SH-SY5Y (cell line): Measurements from ENCODE around the gene DPY19L3.

Experiments used
- GATA2 ChIP-seq: IDR thresholded peaks from 2 replicates; pipeline ENCODE4 v1.6.1; 2011; ENCODE audit warnings: mild to moderate bottlenecking, low read depth, low read length
- GATA3 ChIP-seq: IDR thresholded peaks from 2 replicates; pipeline ENCODE4 v1.6.1; 2011; ENCODE audit warnings: low read depth, mild to moderate bottlenecking, low read length, moderate library complexity

The DPY19L3 gene

DNA sequence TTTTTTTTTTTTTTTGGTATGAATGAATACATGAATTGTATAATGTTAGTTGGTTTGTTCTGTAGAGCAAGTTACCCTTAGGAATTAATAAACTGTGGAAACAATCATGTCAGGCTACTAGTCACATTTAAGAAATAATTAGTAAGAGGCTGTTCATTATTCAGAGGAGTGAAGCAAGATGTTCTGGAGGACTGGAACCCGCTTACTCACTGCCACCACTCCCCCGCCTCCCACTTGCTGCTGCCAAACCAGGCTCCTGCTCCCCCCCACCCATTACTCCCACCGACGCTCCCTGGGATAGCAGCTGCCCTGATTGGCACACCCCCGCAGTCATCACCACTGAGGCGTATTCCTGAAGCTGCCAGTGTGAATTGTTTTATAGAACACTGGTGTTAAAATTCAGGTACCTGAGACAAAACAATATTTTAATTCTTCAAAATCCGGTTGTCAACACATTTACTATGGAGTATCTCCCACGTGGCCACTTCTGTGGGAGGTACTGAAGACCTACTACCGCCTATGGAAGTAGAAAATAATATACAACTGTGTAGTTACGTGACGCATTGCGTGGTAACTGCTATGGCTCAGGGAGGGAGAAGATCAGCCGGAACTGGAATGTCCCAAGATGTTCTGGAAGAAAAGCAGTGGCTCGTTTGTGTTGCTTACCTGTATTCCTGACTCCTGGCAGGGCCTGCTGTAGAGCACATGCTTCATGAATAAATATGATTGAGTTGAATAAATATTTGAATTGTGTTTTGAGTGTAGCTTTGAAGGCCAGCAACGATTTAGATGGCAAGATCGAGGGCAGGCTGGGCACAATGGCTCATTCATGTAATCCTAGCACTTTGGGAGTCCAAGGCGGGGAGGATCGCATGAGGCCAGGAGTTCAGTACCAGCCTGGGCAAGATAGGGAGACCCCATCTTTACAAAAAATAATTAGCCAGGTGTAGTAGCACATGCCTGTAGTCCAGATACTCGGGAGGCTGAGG, 1.7 kb downstream of the DPY19L3 start:
- no peak for TF ChIP-seq GATA3
- no peak for TF ChIP-seq GATA2

DNA sequence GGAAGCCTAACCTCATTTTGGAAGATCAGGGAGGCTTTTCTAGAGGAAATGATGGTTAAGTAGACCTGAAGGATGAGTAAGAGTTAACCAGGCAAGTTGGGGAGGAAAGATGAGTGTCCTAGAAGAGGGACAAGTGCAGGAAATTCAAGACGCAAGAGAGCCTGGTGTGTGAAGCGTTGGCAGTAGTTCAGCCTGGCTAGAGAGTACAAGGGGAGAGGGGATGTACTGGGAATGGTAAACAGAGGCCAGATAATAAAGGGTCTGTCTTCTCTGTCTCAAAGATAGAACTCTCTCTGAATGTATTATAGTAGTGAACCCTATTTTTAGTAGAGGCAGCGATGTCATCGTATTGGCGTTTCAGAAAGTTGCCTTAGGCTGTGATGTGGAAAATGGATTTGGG, 9.7 kb downstream of the DPY19L3 start:
- TF ChIP-seq GATA3 (no peak), GATA2 (no peak)

DNA sequence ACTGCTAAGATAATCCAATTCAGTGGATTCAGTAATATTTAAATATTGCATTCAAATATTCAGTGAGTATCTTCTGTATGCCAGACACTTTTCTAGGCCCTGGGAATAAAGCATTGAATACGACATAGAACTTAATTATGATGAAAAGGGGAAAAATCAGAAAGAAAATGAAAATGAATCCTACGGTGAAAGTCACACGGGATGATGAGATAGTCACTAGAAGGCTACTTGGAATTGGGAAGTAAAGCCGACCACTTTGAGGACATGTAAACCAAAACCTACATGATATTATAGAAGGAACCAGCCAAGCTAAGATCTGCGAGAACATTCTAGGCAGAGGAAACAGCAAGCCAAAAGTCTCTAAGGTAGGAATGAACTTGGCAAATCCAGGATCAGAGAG, 10.1 kb downstream of the DPY19L3 start:
- no peak for TF ChIP-seq GATA2
- TF ChIP-seq GATA3, result no peak

DNA sequence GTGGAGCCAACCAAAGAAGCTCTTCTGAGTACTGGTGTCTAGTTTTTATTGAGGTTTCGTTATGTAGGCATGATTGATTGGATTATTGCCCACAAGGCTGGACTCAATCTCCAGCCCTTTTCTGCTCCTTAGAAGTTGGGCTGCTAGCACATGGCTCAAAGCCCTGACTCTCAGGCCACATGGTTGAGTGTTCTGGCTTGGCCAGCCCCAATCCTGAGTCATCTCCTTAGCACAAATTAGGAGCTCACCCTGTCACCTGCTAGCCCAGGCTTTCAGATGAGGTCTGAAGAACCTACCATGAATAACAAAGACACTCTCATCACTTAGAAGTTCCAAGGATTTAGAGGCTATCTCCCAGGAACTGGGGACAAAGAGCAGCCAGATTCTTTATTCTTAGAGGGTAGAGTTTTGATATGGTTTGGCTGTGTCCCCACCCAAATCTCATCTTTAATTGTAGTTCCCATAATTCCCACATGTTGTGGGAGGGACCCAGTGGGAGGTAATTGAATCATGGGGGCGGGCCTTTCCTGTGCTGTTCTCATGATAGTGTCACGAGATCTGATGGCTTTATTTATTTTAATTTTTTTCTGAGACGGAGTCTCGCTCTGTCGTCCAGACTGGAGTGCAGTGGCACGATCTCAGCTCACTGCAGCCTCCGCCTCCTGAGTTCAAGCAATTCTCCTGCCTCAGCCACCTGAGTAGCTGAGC, 11.3 kb downstream of the DPY19L3 start:
- TF ChIP-seq GATA2, result no peak
- TF ChIP-seq GATA3, result no peak

DNA sequence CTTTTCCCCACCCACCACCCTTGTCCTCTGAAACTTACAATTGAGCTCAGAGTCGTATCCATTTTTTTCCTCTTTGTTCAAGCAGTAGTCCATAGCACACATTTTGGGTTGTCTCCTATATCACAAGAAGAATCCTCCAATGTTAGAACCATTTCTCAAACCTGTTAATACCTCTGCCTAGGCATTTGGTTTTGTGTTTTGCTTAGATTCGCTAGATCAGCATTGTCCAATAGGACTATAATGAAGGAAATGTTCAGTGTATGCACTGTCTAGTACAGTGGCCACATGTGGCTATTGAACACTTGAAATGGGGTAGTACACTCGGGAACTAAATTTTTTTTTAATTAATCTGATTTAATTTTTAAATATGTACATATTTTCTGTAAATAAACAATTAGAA, 12.6 kb downstream of the DPY19L3 start:
- no peak for TF ChIP-seq GATA3
- TF ChIP-seq GATA2, result no peak

DNA sequence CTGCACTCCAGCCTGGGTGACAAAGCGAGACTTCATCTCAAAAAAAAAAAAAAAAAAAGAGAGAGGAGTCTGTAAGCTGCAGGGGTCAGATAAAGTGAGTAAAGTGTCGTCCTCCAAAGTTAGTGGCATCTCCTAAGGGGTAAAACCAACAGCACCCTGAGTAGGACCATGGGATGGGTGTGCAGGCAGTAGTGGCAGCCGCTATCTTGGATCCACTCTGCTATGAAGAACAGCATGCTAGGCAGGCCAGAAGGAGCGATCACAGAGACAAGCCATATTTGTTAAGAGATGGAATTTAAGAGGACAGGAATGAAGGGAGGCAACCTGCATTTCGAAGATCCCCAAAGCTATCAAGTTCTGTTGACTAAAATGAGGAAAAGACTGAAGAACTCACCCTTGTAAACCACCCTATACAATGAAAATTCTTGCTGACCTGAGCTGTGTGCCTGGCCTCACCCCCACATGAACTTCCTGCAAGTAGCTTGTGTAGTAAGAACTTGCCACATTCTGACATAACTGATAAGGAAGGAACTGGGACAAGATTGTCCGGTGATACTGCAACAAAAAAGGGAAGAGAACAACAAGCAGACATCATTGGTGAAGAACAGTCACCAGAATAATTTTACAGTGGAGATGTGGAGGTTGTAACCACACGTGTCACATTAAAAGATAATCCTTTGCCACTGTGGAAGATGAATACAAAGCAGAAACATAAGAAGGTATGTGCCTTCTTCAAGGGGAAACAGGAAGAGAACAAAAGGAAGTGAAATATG, 16.2 kb downstream of the DPY19L3 start:
- TF ChIP-seq GATA3 (no peak), GATA2 (no peak)

DNA sequence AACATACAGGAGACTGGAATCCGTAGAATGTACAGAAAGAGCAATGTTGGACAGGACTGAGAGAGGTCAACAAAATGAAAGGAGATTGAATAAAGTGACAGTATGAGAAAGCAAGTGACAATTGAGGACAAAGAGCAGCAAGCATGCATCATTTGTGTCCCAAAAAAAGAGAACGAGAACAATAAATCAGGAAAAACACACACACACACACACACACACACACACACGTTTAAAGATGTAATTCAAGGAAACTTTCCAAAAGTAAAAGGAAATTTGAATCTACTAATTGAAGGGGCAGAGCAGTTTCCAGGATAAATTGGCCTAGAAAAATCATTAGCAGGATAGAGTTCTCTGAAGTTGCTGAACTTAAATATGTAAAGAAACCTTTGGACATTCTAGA, 16.9 kb downstream of the DPY19L3 start:
- no peak for TF ChIP-seq GATA2
- TF ChIP-seq GATA3, result no peak

DNA sequence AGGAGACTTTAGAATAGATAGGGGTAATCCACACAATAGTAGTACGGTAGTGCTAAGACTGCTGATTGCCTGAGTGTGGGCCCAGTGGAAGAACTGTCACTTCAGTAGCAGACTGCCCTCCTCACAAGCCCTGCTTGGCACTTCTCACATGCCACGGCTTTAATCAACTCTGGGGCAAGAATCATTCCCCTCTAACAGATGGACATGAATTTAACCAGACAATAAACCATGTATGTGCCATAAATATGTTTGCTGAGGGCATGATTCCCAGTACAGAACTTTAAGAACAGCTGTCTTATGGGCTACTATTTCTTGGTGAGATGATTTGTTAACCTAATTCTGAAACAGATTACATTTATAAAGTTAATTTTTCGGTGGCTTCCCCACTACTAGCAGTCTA, 22.0 kb downstream of the DPY19L3 start:
- no peak for TF ChIP-seq GATA2
- no peak for TF ChIP-seq GATA3

DNA sequence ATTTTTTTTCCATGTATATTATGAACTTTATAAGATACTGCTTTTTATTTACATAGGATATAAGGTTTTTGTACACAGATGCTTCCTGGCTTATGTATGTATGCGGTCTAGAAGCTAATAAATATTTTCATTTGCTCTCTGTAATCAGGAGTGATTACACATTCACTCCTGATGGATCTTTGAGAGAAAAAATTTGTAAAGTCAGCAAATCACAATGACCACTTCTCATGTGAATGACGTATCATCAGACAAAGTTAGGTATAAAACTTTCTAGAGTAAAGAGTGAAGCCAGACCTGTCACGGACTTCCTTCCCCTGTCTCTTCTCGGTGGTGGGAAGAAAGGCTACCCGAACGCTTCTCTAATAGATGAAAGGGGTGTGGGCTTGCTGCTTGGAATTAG, 31.1 kb downstream of the DPY19L3 start:
- TF ChIP-seq GATA2, result no peak
- no peak for TF ChIP-seq GATA3

DNA sequence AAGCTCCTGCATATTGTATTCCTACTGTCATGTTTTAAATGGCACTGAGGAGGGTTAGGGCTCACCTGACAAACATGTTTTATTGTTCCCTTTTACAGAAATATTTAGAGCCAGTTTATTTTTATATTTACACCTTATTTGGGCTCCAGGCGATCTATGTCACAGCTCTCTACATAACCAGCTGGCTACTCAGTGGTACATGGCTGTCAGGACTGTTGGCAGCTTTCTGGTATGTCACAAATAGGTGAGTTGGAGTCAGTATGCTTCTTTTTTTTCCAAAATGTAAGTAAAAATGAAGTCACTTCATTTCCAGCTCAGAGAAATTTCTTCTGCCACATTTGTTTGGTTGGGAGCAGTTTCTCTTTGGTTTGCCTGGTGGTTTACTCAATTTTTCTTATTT, 31.5 kb downstream of the DPY19L3 start:
- TF ChIP-seq GATA2 (no peak), GATA3 (no peak)

DNA sequence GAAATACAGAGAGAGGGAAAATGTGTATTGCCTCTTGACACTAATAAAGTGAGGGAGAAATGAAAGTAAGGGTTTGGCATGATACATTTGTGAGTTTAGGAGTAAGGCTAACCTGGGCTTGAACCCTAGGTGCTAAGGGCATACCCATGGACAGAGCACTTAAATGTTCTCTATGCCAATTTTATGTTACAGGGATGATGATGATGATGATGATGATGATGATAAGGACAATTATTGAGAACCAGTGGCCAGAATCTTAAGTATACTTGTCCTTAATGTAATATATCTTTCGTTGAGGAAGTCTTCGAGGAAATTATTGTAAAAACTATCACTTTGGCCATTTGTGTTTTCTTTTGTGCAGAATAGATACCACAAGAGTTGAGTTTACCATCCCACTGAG, 33.2 kb downstream of the DPY19L3 start:
- TF ChIP-seq GATA2 (no peak), GATA3 (no peak)

DNA sequence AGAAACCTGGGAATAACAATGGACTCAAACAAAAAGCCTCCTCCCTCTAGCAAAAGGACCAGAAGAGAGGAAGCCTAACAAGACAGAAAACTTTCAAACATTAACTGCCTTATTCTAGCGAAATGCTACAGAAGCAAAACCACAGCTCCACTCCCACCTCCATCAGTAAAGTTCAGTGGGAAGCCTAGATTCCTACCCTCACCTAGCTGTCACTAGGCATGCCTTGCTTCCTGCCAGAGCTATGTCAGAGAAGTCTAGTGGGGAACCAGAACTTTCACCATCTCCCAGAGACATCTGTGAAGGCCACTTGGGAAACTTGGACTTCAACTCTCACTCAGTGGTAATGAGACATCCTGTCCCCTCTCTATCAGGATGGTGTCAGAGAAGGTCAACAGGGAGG, 37.1 kb downstream of the DPY19L3 start:
- TF ChIP-seq GATA2 (no peak), GATA3 (no peak)

DNA sequence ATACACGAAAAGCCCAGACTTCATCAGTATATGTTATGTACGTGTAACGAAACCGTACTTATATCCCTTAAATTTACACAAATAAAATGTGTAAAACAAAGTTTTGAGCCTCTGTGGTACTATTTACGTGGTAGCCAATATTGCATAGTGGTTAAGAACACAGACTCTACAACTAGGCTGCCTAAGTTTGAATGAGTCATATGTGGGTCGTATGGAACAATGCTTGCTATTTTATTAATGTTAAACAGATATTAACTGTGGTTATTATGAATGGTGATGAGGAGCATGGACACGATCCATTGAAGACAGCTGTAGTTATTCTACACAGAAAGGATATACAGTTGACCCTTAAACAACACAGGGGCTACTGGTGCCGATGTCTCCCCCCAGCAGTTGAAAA, 42.5 kb downstream of the DPY19L3 start:
- TF ChIP-seq GATA2 (no peak), GATA3 (no peak)

DNA sequence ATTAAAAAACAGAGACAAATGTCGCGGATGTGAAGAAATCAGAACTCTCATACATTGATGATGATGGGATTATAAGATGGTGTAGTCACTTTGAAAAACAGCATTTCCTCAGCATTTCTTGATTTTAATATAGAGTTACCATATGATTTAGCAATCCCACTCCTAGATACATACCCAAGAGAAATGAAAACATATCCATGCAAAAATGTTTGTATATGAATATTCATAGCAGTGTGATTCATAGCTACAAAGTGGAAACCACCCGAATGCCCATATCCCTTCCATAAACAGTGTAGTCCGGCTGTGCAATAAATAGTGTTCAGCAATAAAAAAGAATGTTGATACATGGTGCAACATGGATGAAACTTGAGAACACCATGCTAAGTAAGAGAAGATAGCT, 44.6 kb downstream of the DPY19L3 start:
- TF ChIP-seq GATA3, result no peak
- TF ChIP-seq GATA2, result no peak
